Erythroblast (primary cell): ENCODE results near the gene TGM2.

Experiments used
- DNase-seq, 2 experiments: peaks; one replicate each; lab custom pipeline; 2025; lab: John Stamatoyannopoulos, UW
- GATA1 ChIP-seq: IDR thresholded peaks from 2 replicates; pipeline ENCODE4 v1.6.1; 2011; ENCODE audit warnings: low read depth, mild to moderate bottlenecking, control low read depth, low read length, moderate library complexity
- POLR2A ChIP-seq: IDR thresholded peaks from 2 replicates; pipeline ENCODE4 v1.6.1; 2011; ENCODE audit warnings: mild to moderate bottlenecking, low read length

The TGM2 gene

DNA sequence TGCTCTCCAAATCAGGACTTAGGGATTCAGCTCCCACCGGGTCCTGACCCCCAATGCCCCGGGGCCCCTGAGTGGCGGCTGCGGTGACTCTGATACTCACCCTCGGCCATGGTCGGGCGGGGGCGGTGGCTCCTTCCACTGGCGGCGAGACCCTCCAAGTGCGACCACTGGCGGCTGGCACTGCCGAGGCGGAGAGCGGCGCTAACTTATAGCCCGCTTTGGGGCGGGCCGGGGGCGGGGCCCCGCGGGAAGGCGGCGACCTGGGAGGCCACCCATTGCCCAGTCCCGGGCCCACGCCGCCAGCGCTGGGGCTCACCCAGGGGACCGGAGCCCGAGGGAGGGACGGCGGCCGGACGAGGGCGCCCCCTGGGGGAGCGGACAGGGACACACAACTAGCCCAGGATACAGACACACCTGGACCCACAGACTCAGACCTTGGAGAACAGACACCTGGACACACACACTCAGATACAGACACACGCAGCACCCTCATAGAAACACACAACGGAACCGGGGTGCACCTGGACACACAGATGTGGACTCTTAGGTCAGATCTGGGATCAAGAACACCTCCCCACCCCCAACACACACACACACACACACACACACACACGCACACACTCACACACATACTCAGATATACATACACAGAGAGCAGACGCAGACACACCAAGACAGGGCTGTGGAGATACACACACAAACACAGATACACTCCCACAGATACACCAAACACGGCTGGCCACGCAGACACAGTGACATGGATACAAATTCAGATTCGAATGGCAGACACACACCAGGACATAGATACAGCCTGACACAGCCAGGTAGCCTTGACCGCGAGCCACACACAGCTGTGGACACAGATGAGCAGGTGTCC, at the start of gene TGM2:
TSS of gene TGM2 (minus strand) at position 182 of the 877 bp plus-strand sequence. CDS start at position 110, 72 bp downstream.
- DNase-seq: peak; percentile 91 to 95
- TF ChIP-seq GATA1 (no peak), POLR2A (peak; percentile 53)

DNA sequence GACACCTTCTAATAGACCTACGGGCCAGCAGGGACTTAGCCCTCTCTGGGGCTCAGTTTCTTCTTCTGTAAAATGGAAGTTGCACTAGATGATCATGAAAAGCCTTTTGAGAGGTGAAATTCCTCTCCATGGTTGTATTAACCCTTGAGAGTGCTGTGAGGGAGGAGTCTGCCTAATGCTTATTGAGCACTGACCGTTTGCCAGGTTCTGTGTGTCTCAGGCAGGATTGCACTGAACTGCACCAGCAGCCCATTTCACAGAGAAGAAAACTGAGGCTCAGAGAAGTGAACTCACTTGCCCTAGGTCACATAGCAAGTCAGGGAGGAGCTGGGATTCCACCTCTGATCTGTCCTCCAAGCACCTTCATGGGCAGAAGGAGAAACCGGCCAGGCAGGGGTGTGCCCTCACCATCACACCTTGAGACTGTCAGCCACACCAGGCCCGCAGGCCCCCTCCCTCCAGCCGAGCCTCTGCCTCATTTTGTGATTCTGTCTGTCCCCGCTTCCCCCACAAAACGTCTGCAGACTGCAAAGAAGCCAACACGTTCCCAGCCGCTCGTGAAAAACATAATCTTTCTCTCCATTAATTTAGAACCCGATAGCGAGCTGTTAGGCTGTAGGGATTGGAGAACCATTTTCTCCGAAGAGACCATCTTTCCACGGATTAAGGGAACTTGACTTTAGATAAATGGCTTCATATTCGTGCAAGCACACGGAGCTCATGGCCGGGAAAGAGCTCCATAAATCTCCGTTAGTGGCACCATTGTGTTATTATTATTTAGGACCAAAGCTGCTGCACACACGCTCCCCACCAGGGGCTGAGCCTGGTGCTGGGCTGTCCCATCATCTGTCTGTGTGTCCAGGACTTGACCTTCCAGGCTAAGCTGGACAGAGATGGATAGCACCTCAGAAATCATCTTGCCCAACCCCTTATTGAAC, 49.5 kb upstream of the TGM2 start:
- no peak for TF ChIP-seq POLR2A
- TF ChIP-seq GATA1: no peak
- DNase-seq: no peak

GRCh38 chr20:38213607-38213940, 48.5 kb upstream of the TGM2 start:
- TF ChIP-seq POLR2A (no peak), GATA1 (no peak)
- DNase-seq: no peak

DNA sequence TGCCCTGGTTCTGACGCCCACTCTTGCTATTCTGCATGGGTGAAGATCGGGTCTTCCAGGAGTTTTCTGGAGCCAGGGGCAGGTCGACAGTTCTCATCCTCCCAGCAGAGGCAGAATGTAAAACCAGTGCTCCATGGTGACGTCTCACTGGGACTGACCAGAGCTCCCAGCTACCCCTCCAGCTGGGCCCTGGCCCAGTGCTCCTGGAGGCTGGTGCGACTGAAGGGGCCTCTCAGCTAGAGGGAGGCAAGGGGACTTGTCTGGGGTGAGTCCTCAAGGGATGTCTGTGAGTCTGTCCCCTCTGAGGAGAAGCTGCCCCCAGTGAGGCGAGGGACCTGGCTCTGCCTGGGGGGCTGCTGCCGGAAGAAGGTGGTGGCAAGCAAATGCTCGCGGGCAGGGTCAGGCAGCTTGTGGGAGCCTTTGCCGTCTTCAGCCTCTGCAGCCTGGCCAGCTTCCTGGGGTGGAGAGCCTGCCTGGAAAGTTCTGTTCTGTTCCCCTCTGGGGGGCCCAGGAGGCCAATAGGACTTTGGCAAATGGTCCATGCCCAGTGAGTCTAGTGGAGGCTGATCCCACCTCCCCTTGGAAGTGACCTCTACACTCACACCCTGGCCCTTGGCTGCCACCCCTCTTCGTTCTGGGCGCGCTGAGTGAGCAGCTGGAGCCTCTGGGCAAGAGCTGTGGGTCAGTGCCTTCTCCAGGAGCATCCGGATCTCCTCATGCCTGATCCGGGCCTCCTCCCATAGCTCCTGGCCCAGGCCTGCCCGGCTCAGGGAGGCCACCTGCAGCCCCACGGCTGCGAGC, 47.9 kb upstream of the TGM2 start:
- no peak for DNase-seq
- TF ChIP-seq POLR2A: no peak
- TF ChIP-seq GATA1: no peak

- DNase-seq: no peak
- TF ChIP-seq GATA1: no peak
- TF ChIP-seq POLR2A: no peak
These were observed 46.4 kb upstream of the TGM2 start for GRCh38 chr20:38211200-38212097.

DNA sequence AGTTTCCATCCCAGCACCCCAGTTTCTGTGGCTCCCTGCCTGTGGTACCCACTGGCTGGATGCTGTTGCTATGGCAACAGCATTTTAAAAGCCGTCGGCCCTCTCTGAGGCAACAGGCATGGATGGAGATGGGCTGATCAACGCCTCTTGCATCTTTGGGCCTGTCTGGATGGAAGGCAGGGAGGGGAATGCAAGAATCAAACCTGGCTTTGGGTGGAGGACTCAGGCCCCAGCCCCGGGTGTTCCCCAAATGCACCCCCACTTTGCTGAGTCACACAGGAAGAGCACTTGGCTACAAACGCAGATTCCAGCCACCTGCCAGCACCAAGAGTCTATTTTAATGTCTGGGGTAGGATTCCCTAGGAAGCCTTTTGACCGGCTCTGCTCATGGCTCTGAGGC, 45.7 kb upstream of the TGM2 start:
- no peak for TF ChIP-seq POLR2A
- TF ChIP-seq GATA1: no peak
- DNase-seq: peak in 1 of 2 experiments; percentile 11

DNA sequence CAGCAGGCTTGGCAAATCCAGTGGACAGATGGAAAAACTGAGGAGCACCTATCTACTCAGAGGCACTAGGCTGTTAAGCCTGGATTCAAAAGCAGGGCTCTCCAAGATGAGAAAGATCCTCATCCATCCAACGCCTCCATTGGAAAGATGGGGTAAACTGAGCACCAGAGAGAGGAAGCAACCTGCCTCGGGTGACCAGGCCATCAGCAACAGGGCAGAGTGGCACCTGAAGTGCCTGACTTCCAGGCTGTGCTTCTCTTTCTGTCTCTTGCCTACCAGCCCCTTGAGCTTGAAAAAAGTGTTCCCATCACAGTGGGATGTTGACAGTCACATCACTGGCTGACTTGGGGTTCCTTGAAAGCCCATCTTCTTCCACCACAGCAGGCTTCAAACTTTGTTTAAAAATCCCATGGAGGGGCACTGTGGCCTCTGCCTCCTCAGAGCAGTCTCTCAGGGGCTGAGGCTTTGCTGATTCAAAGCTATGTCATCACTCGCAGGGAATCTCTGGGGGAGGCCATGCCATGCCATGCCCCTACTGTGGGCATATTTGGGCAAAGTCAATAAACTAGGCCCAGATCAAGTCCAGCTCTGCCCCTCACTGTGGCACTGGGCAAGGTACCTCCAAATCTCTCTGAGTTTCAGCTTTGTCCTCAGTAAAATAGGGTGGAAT, 44.8 kb upstream of the TGM2 start:
- DNase-seq: no peak
- no peak for TF ChIP-seq GATA1
- TF ChIP-seq POLR2A: no peak

DNA sequence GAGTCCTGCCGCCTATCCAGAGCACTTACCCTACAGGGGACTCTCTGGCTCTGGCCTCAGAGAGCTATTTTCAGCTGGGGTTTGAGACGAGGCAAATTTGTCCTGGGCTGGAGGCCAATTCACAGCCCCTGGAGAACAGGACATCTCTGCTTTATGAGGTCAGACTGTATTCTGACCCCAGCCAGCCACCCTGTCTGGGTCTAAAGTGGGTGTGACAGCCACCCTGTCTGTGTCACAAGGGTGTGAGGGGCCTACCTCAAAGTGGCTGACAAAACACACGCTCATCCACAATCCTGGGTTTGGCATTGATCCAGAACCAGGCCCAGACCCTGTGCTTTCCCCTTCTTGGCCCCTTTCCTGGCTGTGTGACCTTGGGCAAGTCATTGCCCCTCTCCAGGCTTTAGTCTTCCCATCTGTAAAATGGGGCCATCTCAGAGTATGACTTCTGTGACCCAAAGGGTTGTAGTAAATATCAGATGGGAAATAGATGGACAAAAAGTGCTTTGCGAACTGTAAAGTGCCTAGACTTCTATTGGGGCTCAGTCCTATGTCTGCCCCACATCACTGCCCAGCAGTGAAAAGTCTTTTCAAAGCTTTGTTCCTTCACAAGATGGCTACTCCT, 44.1 kb upstream of the TGM2 start:
- DNase-seq: no peak
- TF ChIP-seq GATA1 (no peak), POLR2A (no peak)

- no peak for DNase-seq
- TF ChIP-seq POLR2A (no peak), GATA1 (no peak)
These were observed 43.5 kb upstream of the TGM2 start for GRCh38 chr20:38208523-38208922.

DNA sequence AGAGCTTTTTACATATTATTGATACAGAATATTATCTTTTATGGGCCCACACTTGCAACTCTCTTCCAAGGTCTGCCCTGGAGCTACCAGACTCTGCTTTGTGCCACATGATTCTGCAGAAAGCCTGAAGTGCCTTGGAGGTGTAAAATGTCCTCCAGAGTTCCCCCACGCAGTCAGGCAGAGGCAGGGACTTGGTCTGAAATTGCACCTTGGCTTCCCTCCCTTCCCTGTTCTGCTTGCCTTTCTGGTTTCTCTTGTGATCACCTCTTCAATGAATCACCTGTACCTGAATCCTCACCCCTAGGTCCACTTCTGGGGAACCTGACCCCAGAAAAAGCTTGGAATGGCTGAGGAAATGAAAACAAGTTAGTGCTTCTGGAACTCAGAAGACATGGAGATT, 43.0 kb upstream of the TGM2 start:
- TF ChIP-seq POLR2A: no peak

DNA sequence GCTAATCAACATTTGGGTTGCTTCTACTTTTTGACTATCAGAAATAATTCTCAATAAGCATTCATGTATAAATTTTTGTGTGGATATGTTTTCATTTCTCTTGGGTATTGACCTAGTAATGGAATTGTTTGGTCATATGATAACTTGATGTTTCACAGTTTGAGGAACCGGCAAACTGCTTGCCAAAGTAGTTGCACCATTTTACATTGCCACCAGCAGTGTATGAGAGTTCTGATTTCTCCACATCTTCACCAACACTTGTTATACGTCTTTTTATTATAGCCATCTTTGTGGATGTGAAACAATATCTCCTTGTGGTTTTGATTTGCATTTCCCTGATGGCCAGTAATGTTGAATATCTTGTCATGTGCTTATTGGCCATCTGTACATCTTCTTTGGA, 42.6 kb upstream of the TGM2 start:
- DNase-seq: no peak
- TF ChIP-seq POLR2A (no peak), GATA1 (no peak)

More for the DNA sequence above, 43.0 kb upstream of the TGM2 start:
- no peak for DNase-seq
